ENCODE measurements around the gene CAMK1D.
"Not testable (repeated sequence)": the region's sequence is repeated elsewhere in the genome, so short reads cannot be mapped to it uniquely, and the experiment has no call there.

The CAMK1D gene

GRCh38 chr10:12726971-12727831 is 377.9 kb downstream of the CAMK1D start:
- DNase-seq (ENCODE audit: low read depth) = no peak

DNA sequence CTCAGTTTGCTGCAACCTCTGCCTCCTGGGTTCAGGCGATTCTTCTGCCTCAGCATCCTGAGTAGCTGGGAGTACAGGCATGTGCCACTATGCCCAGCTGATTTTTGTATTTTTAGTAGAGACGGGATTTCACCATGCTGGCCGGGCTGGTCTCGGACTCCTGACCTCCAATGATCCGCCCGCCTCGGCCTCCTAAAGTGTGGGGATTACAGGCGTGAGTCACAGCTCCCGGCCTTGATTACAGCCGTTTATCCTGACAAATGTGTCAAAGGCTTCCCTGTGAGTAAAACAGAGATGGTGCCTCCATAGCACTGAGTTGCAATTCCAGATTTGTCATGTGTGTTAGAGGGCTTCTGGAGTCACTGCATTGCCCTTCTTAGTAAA is 378.5 kb downstream of the CAMK1D start:
- DNase-seq (ENCODE audit: low read depth) = no peak

DNA sequence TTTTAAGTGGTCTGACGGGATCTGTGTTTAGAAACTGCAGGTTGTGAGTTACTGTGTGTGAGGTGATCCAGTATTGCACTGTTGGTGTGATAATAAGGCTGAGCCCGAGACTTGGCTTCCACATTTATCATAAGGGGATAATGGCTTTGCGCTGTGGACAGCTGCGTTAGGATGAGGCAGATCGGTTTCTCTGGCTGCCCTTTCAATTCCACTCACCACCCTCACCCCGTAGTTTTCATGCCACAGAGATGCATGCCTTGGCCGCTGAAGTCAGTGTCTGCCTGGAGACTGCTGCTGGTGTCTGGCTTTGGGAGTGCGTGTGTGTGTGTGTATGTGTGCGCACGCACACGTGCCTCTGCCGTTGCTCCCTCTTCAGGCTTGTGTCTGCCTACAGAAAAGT is 379.1 kb downstream of the CAMK1D start:
- DNase-seq (ENCODE audit: low read depth) = no peak

DNA sequence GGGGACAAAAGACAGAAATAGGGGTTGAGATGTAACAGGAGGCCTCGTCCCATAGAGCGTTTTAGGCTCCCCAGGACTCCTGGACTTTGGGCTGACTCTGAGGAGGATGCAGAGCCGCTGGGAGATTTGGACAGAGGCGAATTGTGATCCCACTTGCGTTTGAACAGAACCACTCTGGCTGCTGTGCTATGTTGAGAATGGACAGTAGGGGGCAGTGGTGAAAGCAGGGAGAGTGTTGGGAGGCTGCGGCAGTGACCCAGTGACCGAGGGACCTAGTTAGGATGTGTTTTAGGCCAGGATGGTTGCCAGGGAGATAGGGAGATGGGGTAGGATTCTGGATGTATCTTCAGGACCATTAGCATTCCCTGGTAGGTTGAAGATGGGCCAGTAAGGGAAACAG is 380.5 kb downstream of the CAMK1D start:
- no peak for DNase-seq (ENCODE audit: low read depth)

GRCh38 chr10:12730809-12731519 is 381.6 kb downstream of the CAMK1D start:
- DNase-seq (ENCODE audit: low read depth) = no peak

DNA sequence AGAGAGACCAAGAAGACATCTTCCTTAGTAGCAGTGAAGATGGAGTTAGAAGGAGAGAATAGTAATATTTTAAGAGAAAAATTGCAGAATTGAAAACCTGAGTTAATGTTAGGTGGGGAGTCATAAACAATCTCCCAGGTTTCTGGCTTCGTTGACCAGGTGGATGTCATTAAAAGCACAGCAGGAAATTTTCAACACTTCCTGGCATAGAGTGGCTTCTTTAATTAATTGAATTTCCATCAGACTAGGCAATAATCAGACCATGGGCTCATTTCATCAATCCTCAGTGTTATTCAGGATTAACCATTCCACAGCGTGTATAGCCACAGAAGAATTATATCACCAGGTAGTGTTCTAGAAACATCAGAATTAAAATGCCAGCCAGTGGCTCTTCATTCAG is 383.9 kb downstream of the CAMK1D start:
- no peak for DNase-seq (ENCODE audit: low read depth)

GRCh38 chr10:12735843-12736462 is 386.6 kb downstream of the CAMK1D start:
- DNase-seq (ENCODE audit: low read depth) = no peak

DNA sequence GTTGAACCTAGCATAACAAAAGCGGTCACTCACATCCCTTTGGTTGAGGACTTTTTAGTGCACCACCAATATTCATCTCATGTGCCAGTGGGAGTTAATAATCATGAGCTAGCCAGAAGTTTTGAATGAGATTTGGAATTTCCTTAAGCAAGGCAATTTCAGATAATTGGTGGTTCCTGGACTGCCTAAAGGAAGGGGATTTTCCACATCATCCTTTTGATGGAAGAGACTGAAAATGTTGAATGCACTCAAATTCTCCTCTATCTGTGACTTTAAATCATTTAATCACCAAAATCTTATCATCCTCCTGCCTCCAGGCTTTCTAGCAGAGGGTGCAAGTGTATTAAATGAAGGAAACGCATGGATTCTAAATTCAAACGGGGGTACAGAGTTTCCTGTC is 391.5 kb downstream of the CAMK1D start:
- DNase-seq (ENCODE audit: low read depth) = no peak

DNA sequence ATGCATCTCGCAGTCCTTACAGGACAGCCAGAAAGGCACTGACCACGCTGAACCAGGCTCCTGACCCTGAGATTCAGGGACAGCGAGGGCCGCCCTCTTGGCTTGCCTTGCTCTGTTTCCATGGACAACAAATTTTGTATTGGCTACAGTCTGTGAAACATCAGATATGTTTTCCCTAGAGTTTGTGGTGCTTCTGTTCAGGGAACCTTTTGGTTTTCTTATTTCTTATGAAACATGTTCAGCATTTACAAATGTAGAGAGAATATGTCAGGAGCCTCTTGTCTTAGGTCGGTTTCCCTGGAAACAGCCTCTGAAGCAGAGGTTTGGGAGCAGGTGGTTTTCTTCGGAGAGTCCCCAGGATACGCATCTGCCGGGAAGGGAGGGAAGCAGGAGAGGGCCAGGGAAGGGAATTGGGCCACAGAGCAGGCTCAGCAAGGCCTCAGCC is 392.0 kb downstream of the CAMK1D start:
- no peak for DNase-seq (ENCODE audit: low read depth)

DNA sequence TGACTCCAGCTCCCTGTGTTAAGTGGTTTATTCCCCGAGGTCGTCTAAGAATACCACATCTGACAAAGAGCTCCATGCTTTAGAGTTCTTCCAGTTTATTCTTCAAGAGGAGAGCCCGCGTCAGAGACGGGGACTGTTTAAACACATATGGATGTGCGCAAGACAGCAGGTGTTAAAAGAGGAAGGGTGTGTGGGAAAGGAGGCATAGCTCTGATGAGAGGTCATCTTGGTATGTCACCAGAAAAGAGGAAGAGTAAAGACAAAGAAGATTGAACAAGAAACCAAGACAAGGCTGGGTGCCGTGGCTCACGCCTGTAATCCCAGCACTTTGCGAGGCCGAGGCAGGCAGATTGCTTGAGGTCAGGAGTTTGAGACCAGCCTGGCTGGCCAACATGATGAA is 393.4 kb downstream of the CAMK1D start:
- DNase-seq (ENCODE audit: low read depth) = no peak

DNA sequence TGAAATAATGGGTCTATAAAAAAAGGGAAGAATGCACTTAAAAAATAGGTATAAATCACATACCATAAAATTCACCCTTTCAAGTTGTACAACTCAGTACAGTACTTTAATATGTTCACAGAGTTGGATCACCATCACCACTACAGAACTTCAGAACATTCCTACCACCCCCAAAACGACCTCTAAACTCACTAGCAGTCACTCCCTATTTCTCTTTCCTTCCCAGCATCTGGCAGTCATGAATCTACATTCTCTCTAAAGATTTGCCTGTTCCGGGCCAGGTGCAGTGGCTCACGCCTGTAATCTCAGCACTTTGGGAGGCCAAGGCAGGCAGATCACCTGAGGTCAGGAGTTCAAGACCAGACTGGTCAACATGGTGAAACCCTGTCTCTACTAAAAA is 394.1 kb downstream of the CAMK1D start:
- DNase-seq (ENCODE audit: low read depth) = not testable (repeated sequence)

- DNase-seq (ENCODE audit: low read depth) = no peak
These were observed 394.6 kb downstream of the CAMK1D start for GRCh38 chr10:12743941-12744340.

- DNase-seq (ENCODE audit: low read depth) = no peak
These were observed 398.8 kb downstream of the CAMK1D start for GRCh38 chr10:12748186-12748585.

GRCh38 chr10:12749760-12750478 is 400.6 kb downstream of the CAMK1D start:
- DNase-seq (ENCODE audit: low read depth) = no peak

GRCh38 chr10:12750526-12751201 is 401.3 kb downstream of the CAMK1D start:
- DNase-seq (ENCODE audit: low read depth) = no peak

DNA sequence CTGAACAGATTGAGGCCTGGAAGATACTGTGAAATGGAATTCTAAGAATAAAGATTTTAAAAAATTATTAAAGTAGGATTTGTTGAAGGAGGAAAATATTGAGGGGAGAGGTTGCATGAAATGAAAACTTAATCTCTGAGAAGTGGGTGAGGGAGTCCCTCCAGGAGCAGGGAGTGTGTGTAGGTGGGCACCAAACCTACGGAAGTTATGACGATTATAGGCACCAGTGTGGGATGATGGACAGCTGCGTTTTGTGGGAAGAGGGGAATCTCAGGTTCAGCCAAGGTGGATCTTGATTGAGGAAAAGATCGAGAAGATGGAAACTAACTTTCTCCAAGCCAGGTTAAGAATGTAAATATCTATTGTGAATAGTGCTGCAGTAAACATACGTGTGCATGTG is 405.7 kb downstream of the CAMK1D start:
- no peak for DNase-seq (ENCODE audit: low read depth)

DNA sequence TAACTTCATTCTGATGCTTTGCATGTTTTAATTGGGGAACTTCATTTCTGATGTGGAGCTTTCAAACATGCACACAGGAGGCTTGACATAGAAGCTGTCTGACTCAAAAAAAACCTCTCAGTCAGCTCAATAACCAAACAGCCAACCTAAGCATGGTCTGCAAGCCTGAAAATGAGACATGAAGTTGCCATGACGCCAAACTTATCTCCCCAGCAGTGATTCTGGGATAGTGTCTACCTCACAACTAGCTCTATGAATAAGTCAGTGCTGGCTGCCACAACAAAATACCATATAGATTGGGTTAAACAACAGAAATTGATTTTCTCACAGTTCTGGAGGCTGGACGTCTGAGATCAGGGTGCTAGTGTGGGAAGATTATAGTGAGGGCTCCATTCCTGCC is 408.0 kb downstream of the CAMK1D start:
- no peak for DNase-seq (ENCODE audit: low read depth)

- DNase-seq (ENCODE audit: low read depth) = no peak
These were observed 408.9 kb downstream of the CAMK1D start for GRCh38 chr10:12758271-12758670.

DNA sequence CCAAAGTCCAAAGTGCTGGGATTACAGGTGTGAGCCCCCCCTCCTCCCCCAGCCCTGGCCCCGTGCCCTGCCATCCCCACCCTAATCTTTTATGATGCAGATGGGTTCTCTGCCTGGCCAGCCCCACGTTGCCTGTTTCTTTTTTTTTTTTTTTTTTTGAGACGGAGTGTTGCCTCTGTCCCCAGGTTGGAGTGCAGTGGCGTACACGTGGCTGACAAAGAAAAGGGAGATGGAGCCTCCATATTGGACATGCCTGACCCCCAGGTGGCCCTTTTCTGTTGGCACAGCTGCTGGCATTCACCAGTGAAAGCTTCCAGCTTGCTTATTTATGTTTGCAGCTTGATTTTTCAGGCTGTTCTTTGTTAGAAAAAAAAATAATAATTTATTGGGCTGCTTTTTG is 416.9 kb downstream of the CAMK1D start:
- no peak for DNase-seq (ENCODE audit: low read depth)

- DNase-seq (ENCODE audit: low read depth) = no peak
These were observed 419.1 kb downstream of the CAMK1D start for GRCh38 chr10:12768156-12769100.
